D721Med (cell line): Measurements from ENCODE around the gene NSMF.
"Not testable (repeated sequence)": the region's sequence is repeated elsewhere in the genome, so short reads cannot be mapped to it uniquely, and the experiment has no call there.

Experiments used
- DNase-seq: peaks from one replicate; pipeline ENCODE4 v3.0.0; 2011; ENCODE audit warnings: low spot score; ENCODE audit not compliant: insufficient read length
- FAIRE-seq: peaks from 2 replicates; lab custom pipeline; 2011; peaks lifted over from hg19 to GRCh38; lab: Jason Lieb, UNC
- CTCF ChIP-seq: IDR thresholded peaks from 2 replicates; pipeline ENCODE4 v1.5.1; 2012; ENCODE audit warnings: mild to moderate bottlenecking, control low read depth; ENCODE audit not compliant: insufficient read depth; ENCODE audit errors: missing control alignments

NSMF gene

GRCh38 chr9:137470785-137471184 is 11.7 kb upstream of the NSMF start:
- no peak for DNase-seq
- no peak for FAIRE-seq
- no peak for TF ChIP-seq CTCF

GRCh38 chr9:137467896-137468295 is 8.8 kb upstream of the NSMF start:
- no peak for FAIRE-seq
- DNase-seq = no peak
- no peak for TF ChIP-seq CTCF

- DNase-seq (no peak), FAIRE-seq (no peak)
- no peak for TF ChIP-seq CTCF
These were observed 8.0 kb upstream of the NSMF start for GRCh38 chr9:137467161-137467581.

GRCh38 chr9:137466389-137467085 is 7.4 kb upstream of the NSMF start:
- FAIRE-seq, DNase-seq: not testable (repeated sequence)

- no peak for DNase-seq
- no peak for FAIRE-seq
- no peak for TF ChIP-seq CTCF
These were observed 6.7 kb upstream of the NSMF start for GRCh38 chr9:137465720-137466388.

- FAIRE-seq (no peak), DNase-seq (no peak)
- no peak for TF ChIP-seq CTCF
These were observed 6.0 kb upstream of the NSMF start for GRCh38 chr9:137465000-137465719.

GRCh38 chr9:137464291-137464999 is 5.3 kb upstream of the NSMF start:
- DNase-seq (no peak), FAIRE-seq (no peak)
- TF ChIP-seq CTCF = no peak
